DMS53 treated with DMSO at 0.1 percent for 48 hours (cell line): Measurements from ENCODE around the gene DUOXA2.
"Not testable (repeated sequence)": the region's sequence is repeated elsewhere in the genome, so short reads cannot be mapped to it uniquely, and the experiment has no call there.

Experiments
- DNase-seq: peaks from one replicate; lab custom pipeline; 2025; ENCODE audit not compliant: unreplicated experiment; lab: John Stamatoyannopoulos, UW

DUOXA2 gene

DNA sequence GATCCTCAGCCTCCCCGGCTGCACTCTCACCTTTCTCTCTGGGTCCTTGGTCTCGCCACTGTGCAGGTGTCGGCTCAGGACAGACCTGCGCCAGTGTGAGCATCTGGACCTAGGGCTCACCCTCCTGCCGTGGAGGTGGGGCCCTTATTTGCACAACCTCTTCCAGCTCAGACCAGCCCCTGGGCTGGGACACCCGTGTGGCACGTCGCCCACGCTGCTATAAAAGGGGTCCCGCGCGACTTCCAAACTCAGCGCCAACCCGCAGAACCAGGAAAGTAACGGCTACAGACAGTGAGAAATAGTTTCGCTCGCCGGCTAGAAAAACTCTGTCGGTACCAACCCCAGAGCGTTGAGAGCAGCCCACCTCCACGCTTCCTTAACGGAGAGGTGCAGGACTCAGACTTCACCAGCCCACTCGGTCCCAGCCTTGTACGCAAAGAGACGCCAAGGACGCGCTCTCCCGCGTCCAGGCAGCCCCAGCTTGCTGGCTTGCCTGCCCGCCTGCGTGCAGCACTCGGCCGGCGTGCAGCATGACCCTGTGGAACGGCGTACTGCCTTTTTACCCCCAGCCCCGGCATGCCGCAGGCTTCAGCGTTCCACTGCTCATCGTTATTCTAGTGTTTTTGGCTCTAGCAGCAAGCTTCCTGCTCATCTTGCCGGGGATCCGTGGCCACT lies at the start of gene DUOXA2, which contains the start of gene DUOX2:
Gene DUOXA2 (plus strand): TSS at position 251 of the 675 bp plus-strand sequence. CDS start 280 bp downstream, at position 531.
Gene DUOX2 (minus strand): TSS at position 97 of the 675 bp plus-strand sequence. CDS start 761 bp downstream, outside the sequence.
- no peak for DNase-seq

DNA sequence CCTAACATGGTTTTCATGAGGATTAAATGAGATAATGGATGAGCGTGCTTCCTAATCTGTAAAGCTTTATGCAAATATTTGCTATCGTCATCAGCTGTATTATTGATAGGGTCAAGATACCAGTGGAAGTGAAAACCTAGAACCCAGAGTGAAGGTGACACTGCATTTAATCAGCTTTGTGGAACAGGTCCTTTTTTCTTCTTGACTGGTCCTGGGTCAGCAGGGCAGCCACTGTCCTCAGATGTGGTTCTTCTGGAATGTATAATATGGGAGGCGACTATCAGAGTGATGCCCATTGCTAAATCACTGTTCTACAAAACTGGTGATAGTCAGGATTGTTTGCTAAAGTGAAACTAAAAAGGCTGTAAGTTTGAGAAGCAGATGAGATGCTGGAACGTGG lies 49.7 kb upstream of the DUOXA2 start:
- DNase-seq: no peak

DNA sequence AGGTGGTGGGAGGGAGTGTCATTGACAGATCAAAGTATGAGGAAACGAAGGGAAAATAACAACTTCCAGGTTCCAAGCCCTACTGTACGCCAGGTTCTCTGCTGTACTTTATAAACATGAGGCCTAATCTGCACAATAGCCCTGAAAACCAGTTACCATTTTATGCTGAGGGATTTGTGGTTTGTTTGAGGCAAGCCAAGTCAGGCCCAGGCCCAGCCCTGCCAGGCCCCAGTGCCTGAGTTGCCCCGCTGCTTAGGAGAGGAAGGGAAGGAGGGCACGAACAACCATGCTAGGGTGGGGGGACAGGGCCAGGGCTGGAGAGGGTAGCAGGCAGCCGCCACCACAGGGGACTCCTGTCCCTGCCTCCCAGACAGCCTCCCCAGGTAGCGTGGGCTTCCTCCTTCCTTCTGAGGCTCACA lies 44.2 kb upstream of the DUOXA2 start:
- DNase-seq: not testable (repeated sequence)

DNA sequence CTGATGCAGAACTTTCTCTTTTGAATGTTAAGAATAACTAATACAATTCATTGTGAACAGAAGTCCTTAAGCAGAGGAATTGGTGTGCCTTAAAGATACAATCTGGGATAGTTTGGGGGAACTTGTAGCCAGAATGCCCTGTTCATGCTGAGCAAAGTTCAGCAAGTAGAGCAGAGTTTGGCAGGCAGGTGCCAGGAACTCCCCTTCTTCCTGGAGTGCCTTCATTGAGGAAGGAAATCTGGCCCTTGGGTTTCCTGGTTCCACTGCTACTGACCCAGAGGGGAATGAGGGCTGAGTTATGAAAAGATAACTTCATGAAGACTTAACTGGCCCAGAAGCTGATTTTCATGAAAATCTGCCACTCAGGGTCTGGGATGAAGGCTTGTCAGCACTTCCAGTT lies 40.5 kb upstream of the DUOXA2 start:
- DNase-seq: not testable (repeated sequence)

DNA sequence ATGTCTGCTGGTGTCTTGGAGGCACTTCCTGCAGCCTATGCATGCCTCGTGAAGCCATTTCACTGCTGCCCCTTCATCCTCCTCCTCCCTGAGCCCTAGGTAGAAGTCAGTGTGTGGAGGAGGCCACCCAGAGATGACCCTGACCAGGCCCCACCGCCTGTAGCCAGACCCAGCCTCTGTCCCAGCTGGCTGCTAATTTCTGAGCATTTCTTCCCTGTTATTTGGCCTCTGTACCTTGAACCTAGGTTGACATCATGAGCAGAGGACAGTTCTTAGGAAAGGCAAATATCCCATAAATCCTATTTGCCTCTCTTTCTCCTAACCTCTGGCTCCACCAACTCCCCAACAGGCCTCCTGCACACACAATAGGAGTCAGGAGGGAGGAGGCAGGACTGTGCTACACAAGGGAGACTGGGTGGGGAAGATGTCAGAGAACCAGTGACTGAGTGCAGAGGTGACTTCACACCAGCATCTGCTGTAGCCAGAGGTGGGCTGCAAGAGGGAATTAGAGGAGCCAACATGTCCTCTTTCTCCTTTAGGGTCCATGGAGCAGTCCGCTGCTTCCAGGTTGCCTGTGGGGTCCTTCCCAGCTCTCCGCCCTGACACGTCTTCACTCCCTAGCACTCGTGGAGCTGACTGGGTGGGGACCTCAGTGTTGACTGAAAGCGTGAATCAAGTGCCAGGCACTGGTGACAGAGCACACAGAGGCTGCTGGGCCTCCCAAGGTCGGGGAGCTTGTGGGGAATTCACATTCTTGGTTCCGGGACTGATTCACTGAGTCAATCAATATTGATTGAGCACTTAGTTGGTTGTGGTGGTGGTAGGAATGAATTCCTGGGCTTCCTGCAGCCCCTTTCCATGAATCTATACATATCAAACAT lies 38.4 kb upstream of the DUOXA2 start:
- DNase-seq: not testable (repeated sequence)

DNA sequence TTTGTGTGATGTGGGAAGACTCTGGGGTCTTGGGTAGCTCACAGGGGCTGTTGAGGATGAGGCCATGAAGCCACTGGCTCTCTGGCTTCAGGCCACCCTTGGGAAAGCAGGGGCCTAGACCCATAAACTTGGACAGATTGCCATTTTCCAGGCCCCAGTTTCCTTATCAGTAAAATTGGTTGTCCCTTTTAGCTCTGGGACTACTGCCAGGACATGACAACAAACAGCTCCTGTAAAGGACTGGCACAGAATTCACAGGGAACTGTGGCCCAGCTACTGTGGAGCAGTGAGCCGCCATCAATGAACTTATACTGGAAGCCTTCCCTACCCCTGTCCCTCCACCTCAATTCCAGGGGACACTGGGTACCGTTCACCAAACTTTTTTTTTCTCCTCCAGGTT lies 36.7 kb upstream of the DUOXA2 start:
- not testable (repeated sequence) for DNase-seq

DNA sequence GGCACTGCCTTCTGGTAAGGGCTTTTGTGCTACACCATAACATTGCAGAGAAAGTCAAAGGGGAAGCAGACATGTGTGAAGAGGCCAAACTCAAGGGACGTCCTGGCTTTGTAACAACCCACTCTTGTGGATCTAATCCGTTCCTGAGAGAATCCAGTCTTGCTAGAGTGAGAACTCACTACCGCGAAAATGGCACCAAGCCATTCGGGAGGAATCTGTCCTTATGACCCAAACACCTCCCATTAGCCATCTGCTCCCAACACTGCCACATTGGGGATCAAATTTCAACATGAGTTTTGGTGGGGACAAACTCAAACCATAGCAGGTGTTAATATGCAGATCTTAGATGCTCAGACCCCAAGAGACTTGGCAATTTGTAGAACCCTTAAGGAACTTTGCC lies 34.9 kb upstream of the DUOXA2 start:
- not testable (repeated sequence) for DNase-seq

DNA sequence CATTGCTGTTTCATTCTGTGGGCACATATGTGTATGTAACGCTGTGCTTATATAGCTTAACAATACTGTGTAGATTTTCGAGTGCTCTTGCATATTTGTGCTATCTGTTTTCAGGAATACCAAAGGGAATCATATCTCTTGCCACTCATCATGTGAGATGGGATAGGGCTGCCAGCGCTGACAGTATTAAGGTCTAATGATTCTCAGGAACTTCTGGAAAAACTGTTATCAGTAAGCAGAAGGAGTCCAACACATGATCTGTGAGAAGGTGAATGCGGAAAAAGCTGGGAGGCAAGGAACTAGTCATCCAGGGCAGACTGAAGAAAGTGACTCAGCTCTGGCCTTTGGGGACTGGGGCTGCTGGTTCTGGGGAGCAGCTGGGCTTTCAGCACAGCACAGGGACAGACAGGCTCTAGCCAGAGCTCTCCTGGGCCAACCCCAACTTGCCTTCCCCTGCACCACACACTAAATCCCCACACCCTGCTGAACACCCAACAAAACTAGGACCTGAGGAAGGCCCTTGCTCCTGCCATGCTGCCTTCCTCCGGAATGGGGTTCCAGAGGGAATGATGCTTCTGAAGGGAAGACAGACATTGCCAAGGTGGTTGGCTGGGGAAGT lies 34.4 kb upstream of the DUOXA2 start:
- DNase-seq: not testable (repeated sequence)

DNA sequence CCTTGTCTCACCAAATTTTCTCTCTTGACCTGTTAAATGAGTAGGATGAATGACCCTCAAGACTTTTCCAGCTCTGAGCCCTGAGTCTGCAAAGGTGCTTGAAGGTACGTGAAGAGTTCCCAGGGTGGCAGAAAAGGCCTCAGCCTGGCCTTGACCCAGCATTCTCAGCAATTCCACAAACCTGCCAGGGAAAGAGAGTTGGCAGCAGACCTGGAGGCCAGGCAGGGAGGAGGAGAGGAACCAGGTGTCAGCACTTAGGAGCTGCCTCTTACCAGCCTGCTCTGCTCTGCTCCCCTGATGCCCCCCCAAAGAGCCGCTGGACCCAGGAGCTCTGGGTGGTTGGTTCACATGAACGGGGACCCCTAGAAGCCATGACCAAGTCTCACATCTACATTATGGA lies 33.5 kb upstream of the DUOXA2 start:
- not testable (repeated sequence) for DNase-seq

DNA sequence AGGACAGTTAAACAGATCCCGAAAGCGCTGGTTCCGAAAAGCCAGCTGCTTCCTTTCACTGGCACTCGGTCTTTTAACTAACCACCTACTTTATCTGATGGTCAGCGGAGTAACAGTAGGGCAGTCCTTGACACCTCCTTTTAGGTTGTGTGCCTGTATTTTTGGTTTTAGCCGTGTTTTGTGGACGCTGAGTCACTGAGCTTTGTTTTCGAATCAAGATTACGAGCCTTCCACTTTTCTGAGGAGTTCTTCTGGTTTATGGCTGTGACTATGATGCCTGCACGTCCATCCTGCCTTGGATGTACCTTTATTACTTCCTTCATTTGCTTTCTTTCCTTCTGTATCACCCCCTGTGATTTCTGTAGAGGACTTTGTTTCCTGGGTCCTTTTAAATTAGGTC lies 31.7 kb upstream of the DUOXA2 start:
- not testable (repeated sequence) for DNase-seq

DNA sequence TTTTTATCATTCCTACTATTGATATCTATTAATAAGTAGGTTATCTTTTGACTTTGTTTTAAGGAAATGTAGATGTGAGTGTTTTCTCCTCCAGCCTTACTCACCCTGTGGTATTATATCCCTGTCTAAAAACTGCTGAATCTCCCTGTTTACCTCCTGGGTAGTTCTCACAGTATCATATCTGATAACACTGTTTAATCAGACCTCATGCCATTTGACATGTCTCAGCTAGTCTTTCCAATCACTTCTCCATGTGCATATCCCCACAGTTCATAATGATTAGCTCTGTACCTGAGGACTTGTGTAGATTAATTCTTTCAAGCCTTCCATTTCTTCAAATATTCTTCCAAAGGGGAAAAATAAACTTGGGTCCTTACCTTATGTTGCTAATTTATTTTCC lies 30.9 kb upstream of the DUOXA2 start:
- DNase-seq: no peak

DNA sequence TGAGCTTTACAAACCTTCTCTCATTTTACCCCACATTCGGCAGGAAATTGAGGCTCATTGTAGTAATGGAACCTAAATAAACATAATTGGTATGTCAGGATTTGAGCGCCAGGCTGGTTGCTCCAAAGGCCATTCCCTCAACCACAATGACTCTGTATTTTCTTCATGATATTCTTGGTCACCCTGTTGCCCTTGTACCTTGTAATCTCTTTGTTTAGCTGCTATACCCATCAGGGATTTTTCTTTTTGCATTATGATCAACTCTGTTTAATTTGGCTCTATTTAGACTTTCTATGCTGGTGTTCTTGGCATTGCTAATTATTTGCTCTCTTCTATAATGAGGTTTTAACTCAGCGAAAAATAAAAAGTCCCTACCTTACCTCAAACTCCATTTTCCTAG lies 30.0 kb upstream of the DUOXA2 start:
- no peak for DNase-seq

DNA sequence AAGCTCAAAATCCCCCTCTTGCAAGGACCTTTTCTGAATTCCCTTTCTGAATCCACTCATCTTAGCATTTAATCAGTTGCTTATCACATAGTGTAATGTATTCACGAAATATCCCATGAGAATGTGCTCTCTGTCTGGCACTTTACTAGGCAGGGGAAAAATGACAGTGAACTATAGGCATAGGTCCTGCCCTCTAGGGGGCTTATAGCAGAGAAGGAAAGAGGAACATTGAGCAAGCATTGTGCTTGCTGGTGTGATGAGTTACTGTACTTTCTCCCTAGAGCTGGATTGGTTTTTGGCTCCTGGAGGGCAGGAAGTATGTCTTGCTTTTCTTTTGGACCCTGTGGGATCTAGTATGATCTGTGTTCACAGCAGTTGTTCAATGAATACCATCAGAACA lies 26.6 kb upstream of the DUOXA2 start:
- no peak for DNase-seq

DNA sequence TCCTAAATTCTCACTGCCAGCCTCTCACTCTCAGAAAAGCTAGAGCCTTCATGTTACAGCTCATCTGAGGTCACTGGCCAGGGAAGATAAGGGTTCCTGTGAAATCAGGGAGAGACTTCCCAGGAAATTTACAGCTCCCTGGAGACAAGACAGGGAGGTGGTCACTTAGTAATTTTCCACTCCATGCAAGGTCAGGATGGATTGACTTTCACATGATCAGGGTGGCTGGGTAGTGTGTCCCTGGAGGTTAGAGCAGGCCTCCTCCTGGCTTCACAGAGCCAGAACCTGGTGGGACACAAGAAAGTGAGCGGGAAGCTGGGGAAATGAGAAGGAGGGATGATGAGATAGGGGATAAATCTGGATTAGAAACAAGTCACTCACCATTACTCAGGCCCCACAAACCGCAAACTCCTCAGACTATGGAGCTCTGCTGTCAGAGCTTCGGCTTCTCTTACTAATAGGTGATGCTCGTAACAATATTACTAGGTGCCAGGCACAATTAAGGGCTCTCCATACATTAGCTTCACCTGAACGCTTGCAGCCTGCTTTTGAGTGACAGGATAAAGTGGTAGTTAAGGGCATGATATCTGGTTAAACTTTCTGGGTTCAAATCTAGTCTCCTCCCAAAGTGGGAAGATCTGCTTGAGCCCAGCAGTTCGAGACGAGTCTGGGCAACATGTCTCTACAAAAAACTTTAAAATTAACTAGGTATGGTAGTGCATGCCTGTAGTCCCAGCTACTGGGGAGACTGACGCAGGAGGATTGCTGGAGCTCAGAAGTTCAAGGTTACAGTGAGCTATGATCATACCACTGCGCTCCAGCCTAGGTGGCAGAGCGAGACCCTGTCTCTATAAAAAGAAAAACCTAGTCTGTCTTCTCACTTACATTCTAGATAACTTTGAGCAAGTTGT lies 25.1 kb upstream of the DUOXA2 start:
- no peak for DNase-seq

DNA sequence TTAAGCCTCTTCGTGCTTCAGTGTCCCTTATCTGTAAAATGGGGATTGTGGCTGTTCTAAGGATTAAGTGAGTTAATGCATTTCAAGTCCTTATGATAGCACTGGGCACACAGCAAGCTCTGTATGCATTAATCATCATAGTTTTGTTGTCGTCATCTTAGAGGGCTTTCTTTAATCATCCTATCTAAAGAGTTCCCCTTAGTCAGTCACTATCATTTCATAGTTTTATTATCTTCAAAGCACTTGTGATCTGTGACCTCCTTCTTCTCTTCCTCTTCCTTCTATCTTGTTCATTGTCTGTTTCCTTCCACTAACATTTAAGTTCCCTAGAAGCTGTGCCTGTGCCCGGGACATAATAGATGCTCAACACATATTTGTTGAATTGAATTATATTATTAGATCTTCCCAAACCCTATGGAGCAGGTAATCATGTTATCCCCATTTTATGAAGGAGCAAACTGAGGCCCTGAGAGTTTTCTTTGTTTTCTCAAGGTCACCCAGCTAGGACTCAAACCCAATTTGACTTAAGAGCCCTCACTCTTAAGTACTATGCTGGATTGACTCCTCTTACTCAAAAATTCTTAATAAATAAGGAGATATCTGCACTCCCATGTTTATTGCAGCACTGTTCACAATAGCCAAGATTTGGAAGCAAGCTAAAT lies 24.3 kb upstream of the DUOXA2 start:
- no peak for DNase-seq

DNA sequence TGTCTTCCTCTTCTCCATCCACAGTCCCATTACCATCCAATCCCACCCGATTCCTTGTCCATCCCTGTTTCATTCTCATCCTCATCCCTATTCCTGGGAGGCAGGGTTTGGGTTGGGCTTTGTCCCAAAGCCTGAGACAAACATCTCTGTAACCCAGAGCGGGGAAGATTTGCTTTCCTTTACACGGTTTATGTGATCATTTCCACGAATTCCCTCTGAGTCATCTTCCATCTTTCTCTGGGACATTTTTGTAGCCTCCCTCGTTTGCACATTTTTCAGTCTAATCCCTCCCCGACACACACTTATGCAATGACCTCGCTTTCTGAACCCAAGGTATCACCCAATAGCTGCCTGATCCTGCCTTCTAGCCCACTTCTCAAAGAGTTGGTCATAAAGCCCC lies 23.0 kb upstream of the DUOXA2 start:
- DNase-seq: no peak

DNA sequence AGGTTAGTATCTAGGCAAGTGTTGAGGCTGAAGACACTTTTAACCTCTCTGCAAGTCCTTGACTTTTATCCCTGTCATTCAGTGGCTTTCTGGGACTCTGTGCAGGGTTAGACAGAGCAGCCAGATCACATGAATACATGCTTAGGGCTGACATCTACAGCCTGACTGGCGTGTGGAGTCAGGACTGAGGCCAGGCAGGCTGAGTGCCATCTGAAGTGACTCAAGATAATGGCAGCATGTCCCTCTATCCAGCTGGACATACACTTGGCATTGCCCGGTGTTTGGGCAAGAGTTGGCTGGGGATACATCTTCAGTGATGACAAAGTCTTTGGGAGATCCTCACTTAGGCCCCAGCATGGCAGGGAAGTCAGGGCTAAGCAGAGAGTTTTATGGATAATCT lies 22.6 kb upstream of the DUOXA2 start:
- no peak for DNase-seq

DNA sequence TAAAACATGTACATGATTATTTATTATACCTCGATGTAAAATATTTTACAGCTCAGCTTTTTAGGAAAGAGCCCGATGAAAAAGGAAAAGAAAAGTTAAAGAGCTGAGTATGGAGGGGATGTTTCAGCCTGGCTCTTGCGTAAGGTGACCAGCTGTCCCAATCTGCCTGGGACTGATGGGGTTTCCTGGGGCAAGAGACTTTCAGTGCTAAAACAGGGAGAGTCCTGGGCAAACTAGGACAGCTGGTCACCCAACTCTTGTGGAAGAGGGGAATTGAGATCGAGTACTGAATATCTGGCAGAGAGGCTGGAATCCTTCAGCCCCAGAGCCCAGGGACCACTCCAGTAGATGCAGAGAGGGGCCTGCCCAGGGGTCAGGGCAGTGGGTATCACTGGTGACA lies 21.1 kb upstream of the DUOXA2 start:
- DNase-seq: no peak

DNA sequence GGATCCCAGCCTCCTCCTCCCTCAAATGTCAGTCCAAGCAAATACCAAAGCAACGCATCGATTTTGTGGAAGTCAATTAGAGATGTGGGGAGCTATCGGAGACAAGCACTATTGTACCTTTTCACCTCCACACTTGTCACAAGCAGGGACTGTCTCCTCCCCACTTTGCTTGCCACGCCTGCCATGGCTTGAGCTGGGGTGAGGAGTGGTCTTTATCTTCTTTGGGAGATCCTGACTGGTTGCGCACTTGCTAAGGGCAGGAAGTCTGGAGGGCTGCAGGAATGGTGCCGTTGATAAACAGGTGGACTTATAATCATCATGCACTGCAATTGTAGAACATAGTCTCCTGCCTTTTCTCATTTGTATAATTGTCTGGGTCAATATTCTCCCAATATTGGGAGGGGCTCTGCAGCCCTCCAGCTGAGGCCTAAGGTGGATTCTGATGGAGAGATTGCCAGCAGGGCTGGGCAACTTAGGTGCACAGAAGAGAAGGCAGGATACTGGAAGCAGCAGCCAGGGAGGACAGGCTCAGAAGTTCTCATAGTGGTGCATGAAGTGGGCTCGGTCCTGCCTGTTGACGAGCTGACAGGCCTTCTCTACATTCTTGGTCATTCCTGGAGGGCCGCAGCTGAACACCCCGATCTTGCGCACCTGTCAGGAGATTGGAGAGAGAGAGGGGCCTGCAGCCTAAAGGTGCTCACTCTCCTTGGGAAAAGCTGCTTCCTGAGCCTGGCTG lies 20.3 kb upstream of the DUOXA2 start:
- no peak for DNase-seq

DNA sequence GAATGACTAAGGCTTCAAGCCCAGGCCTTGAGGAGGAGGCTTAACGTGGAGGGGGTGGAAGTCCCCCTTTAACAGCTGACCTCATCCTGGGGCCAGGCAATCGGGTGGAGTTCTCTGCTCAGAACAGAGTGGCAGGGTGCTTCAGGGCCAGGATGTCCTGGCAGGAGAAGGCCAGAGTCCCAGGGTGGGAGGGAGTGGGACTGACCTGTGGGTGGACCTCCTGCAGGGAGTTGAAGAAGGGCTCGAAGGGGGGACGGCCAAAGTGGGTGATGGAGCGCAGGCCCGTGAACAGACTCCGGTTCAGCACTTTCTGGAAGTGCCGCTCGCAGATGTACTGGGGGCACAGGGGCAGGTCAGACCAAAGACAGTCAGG lies 19.8 kb upstream of the DUOXA2 start:
- no peak for DNase-seq
